ENCODE measurements around the gene OOEP. TPM values are rescaled to one million over a fixed set of nuclear protein-coding genes. Genes with fewer than 3 reads are reported as not detected.
"Not testable (repeated sequence)": the region's sequence is repeated elsewhere in the genome, so short reads cannot be mapped to it uniquely, and the experiment has no call there.

OOEP gene
- polyA plus RNA-seq, 3 donors: not detected

DNA sequence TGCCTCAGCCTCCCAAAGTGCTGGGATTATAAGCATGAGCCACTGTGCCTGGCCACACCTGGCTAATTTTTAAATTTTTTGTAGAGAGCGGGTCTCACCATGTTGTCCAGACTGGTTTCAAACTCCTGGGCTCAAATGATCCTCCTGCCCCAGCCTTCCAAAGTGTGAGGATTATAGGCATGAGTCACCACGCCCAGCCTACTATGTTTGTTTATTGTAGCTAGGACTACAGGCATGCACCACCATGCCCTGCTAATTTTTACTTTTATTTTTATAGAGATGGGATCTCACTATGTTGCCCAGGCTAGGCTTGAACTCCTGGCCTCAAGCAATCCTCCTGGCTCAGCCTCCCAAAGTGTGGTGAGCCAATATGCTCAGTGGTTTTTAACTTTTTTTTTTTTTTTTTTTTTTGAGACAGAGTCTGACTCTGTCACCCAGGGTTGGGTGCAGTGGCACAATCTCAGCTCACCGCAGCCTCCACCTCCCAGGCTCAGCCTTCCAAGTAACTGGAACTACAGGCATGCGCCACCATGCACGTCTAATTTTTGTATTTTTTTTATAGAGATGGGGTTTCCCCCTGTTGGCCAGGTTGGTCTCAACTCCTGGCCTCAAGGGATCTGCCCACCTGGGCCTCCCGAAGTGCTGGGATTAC, 12.9 kb upstream of the OOEP start:
- Histone ChIP-seq H2AFZ (ENCODE audit: insufficient read depth, low read depth, low read length, poor library complexity, severe bottlenecking) (no peak overlapping the region), H3K36me3 (replicated peaks in 1 of 2; ENCODE audit: control insufficient read depth in 1 of 2, insufficient read depth in 2 of 2, low read length in 2 of 2) (no peaks in the 10 kb centered on the region), H3K79me2 (ENCODE audit: insufficient read depth, low read length) (no peaks in the 10 kb centered on the region), H3K27ac (ENCODE audit: low read depth in 1 of 2, low read length in 2 of 2) (no peak overlapping the region), H4K20me1 (ENCODE audit: insufficient read depth, low read length) (no peaks in the 10 kb centered on the region), H3K4me3 (replicated peaks in 1 of 3; ENCODE audit: low read depth in 2 of 3, low read length in 3 of 3) (no peak overlapping the region), H3K4me2 (replicated peaks; ENCODE audit: extremely low read depth, low read length, poor library complexity, severe bottlenecking) (no peak overlapping the region), H3K9ac (ENCODE audit: insufficient read depth, low read length, poor library complexity, severe bottlenecking) (no peak overlapping the region), H3K4me1 (ENCODE audit: control insufficient read depth in 1 of 2, insufficient read depth in 2 of 2, low read length in 2 of 2) (no peaks in the 10 kb centered on the region), H3K9me3 (replicated peaks in 1 of 2; ENCODE audit: control insufficient read depth in 1 of 2, insufficient read depth in 1 of 2, low read length in 2 of 2) (no peaks in the 10 kb centered on the region), H3K27me3 (ENCODE audit: control insufficient read depth in 2 of 2, insufficient read depth in 2 of 2, low read length in 2 of 2) (no peaks in the 10 kb centered on the region)
- Mint-ChIP-seq H3K4me1 (no peaks in the 10 kb centered on the region), H3K36me3 (no peaks in the 10 kb centered on the region), H3K4me3 (no peak overlapping the region), H3K27ac (no peak overlapping the region), H3K27me3 (ENCODE audit: low read depth in 3 of 3) (peaks cover 0 to 5% (median 2%) of the 10 kb centered on the region in 3 donors), H3K9me3 (no peaks in the 10 kb centered on the region)
- TF ChIP-seq CTCF (IDR thresholded peaks at IDR 0.05): no peak
- intact Hi-C loops (cut with micrococcal nuclease): no loop called here
- no peak for DNase-seq
- 100% methylated on average over 1 of the region's 6 CpGs for WGBS (ENCODE audit: insufficient coverage)

GRCh38 chr6:73381531-73381930, 11.8 kb upstream of the OOEP start:
- H3K27ac ChIP-seq (ENCODE audit: low read depth in 1 of 2, low read length in 2 of 2); H3K79me2 ChIP-seq (ENCODE audit: insufficient read depth, low read length); H3K27me3 Mint-ChIP-seq (ENCODE audit: low read depth in 3 of 3); DNase-seq; H3K9ac ChIP-seq (ENCODE audit: insufficient read depth, low read length, poor library complexity, severe bottlenecking); H3K36me3 ChIP-seq (replicated peaks in 1 of 2; ENCODE audit: control insufficient read depth in 1 of 2, insufficient read depth in 2 of 2, low read length in 2 of 2); H4K20me1 ChIP-seq (ENCODE audit: insufficient read depth, low read length); H3K9me3 Mint-ChIP-seq; H3K4me1 ChIP-seq (ENCODE audit: control insufficient read depth in 1 of 2, insufficient read depth in 2 of 2, low read length in 2 of 2); intact Hi-C loops (cut with micrococcal nuclease); H3K4me2 ChIP-seq (replicated peaks; ENCODE audit: extremely low read depth, low read length, poor library complexity, severe bottlenecking); H3K27ac Mint-ChIP-seq; H2AFZ ChIP-seq (ENCODE audit: insufficient read depth, low read depth, low read length, poor library complexity, severe bottlenecking); H3K9me3 ChIP-seq (replicated peaks in 1 of 2; ENCODE audit: control insufficient read depth in 1 of 2, insufficient read depth in 1 of 2, low read length in 2 of 2); H3K36me3 Mint-ChIP-seq; H3K27me3 ChIP-seq (ENCODE audit: control insufficient read depth in 2 of 2, insufficient read depth in 2 of 2, low read length in 2 of 2); H3K4me3 ChIP-seq (replicated peaks in 1 of 3; ENCODE audit: low read depth in 2 of 3, low read length in 3 of 3); H3K4me3 Mint-ChIP-seq; H3K4me1 Mint-ChIP-seq: not testable (repeated sequence)
- 93% methylated on average over 10 of the region's 10 CpGs for WGBS (ENCODE audit: insufficient coverage)

Data from CD14-positive monocyte (primary cell).